Colonic mucosa (tissue), 4 donors: Measurements from ENCODE around the gene TSPAN3. TPM values are rescaled to one million over a fixed set of nuclear protein-coding genes. Genes with fewer than 3 reads are reported as not detected.

Experiments
- DNase-seq: peaks from one replicate; pipeline ENCODE4 v3.0.0-alpha.2; 2020
- H3K27ac ChIP-seq: fragments of 200-600 bp; one replicate; pipeline ENCODE4 v1.8.0; 2021
- H3K27me3 ChIP-seq: fragments of 200-600 bp; one replicate; pipeline ENCODE4 v1.8.0; 2021
- H3K36me3 ChIP-seq: fragments of 200-600 bp; one replicate; pipeline ENCODE4 v1.8.0; 2021
- H3K4me1 ChIP-seq: fragments of 200-600 bp; one replicate; pipeline ENCODE4 v1.8.0; 2021; ENCODE audit warnings: mild to moderate bottlenecking
- H3K4me3 ChIP-seq: fragments of 200-600 bp; one replicate; pipeline ENCODE4 v1.8.0; 2021
- H3K9ac ChIP-seq, 2 donors: one replicate each; pipeline ENCODE4 v1.7.0; 2013; ENCODE audit warnings: control low read depth in 2 of 2, low read depth in 2 of 2, low read length in 2 of 2
- H3K9me3 ChIP-seq: fragments of 200-600 bp; one replicate; pipeline ENCODE4 v1.8.0; 2021
- intact Hi-C: fragments of 100-400 bp; cut with DNase I; formaldehyde crosslinking; loops from one replicate; pipeline ENCODE4 v1.14.1; 2022
- total RNA-seq, 2 donors: library from RNA; stranded (reverse); fragmentation: NEBNext Ultra II Directional in 1 of 2; extraction: Animal tissue kit (Norgen Biotek cat#: 25700) in 1 of 2; gene quantifications; one replicate each; pipeline ENCODE4 v1.2.1, GENCODE V29; 2021
- TF ChIP-seq, protein P1 (sequence below): fragments of 200-600 bp; IDR thresholded peaks from one replicate; pipeline ENCODE4 v1.8.0; 2022; ENCODE audit warnings: antibody characterized with exemption, mild to moderate bottlenecking
- donor health status: healthy.
- donor health status: DM: no; HTN: no; CAD: no.
- donor health status: DM: no; HTN: no; CAD: no.

TSPAN3 gene
- total RNA-seq, 2 donors from 2014 or later, result 594 to 841 TPM

DNA sequence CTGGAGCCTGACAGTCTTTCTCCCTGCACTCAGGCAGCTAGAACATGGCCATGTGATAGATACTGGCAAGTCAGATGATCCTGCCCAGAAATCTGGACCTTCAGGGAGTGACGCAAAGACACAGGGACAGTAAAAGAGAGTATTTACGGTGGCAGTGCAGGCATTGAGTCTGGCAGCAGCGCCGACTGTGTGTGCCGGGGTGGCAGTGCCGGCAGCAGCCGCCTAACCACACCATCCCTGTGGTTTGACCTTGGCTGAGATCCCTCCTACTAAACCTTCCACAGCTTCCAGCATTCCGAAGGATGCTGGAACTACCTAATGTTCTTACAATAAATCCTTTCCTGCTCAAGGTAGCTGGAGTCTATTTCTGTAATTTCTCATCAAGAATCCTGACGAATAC lies 4.6 kb upstream of the TSPAN3 start:
- H3K4me1 ChIP-seq, result no peaks in the 10 kb centered on the region
- intact Hi-C loops, result no loop called here
- TF ChIP-seq, protein P1, sequence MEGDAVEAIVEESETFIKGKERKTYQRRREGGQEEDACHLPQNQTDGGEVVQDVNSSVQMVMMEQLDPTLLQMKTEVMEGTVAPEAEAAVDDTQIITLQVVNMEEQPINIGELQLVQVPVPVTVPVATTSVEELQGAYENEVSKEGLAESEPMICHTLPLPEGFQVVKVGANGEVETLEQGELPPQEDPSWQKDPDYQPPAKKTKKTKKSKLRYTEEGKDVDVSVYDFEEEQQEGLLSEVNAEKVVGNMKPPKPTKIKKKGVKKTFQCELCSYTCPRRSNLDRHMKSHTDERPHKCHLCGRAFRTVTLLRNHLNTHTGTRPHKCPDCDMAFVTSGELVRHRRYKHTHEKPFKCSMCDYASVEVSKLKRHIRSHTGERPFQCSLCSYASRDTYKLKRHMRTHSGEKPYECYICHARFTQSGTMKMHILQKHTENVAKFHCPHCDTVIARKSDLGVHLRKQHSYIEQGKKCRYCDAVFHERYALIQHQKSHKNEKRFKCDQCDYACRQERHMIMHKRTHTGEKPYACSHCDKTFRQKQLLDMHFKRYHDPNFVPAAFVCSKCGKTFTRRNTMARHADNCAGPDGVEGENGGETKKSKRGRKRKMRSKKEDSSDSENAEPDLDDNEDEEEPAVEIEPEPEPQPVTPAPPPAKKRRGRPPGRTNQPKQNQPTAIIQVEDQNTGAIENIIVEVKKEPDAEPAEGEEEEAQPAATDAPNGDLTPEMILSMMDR, result no peak
- H3K9me3 ChIP-seq, result no peaks in the 10 kb centered on the region
- no peak overlapping the region for H3K9ac ChIP-seq
- DNase-seq, result no peak
- H3K36me3 ChIP-seq, result no peaks in the 10 kb centered on the region
- no peak overlapping the region for H3K4me3 ChIP-seq
- no peak overlapping the region for H3K27ac ChIP-seq
- no peaks in the 10 kb centered on the region for H3K27me3 ChIP-seq

GRCh38 chr15:77074350-77074749 lies 3.4 kb upstream of the TSPAN3 start:
- TF ChIP-seq, protein P1, result no peak
- H3K36me3 ChIP-seq, result no peaks in the 10 kb centered on the region
- no peak overlapping the region for H3K9ac ChIP-seq
- intact Hi-C loops, result no loop called here
- peaks cover 5% of the 10 kb centered on the region for H3K4me1 ChIP-seq
- no peak for DNase-seq
- H3K27me3 ChIP-seq, result no peaks in the 10 kb centered on the region
- H3K9me3 ChIP-seq, result no peaks in the 10 kb centered on the region
- H3K27ac ChIP-seq, result no peak overlapping the region
- H3K4me3 ChIP-seq, result no peak overlapping the region

GRCh38 chr15:77071305-77072223 lies 655 bp upstream of the TSPAN3 start:
- no peaks in the 10 kb centered on the region for H3K27me3 ChIP-seq
- DNase-seq, result no peak
- intact Hi-C loops, result no loop called here
- H3K27ac ChIP-seq, result peak overlapping the region; percentile 94
- H3K4me3 ChIP-seq, result peak overlapping the region; percentile 90
- H3K36me3 ChIP-seq, result no peaks in the 10 kb centered on the region
- peak overlapping the region in 1 of 2 donors; percentile 73 for H3K9ac ChIP-seq
- H3K4me1 ChIP-seq, result peaks cover 17% of the 10 kb centered on the region
- no peaks in the 10 kb centered on the region for H3K9me3 ChIP-seq
- TF ChIP-seq, protein P1, result no peak

DNA sequence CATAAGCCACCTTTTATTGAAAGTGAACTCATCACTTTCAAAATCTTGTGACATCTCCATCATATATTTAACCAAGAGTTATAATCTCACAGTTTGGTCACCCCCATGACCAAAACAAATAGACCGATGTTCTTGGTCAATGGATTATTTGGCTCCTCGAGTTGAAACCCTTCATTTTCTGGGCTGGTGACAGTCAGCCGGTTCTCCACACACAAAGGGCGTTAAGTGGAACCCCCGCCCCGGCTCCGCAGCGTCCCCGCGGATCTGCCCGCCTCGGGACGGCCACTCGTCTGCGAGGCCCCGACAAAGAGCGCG lies 772 bp downstream of the TSPAN3 start:
- peaks cover 22% of the 10 kb centered on the region for H3K4me1 ChIP-seq
- TF ChIP-seq, protein P1, result no peak
- no peaks in the 10 kb centered on the region for H3K27me3 ChIP-seq
- H3K9me3 ChIP-seq, result no peaks in the 10 kb centered on the region
- intact Hi-C loops, result no loop called here
- H3K4me3 ChIP-seq, result peak overlapping the region; percentile 90
- peak overlapping the region; percentile 89 to 93 for H3K9ac ChIP-seq
- no peaks in the 10 kb centered on the region for H3K36me3 ChIP-seq
- H3K27ac ChIP-seq, result peak overlapping the region; percentile 94
- no peak for DNase-seq

DNA sequence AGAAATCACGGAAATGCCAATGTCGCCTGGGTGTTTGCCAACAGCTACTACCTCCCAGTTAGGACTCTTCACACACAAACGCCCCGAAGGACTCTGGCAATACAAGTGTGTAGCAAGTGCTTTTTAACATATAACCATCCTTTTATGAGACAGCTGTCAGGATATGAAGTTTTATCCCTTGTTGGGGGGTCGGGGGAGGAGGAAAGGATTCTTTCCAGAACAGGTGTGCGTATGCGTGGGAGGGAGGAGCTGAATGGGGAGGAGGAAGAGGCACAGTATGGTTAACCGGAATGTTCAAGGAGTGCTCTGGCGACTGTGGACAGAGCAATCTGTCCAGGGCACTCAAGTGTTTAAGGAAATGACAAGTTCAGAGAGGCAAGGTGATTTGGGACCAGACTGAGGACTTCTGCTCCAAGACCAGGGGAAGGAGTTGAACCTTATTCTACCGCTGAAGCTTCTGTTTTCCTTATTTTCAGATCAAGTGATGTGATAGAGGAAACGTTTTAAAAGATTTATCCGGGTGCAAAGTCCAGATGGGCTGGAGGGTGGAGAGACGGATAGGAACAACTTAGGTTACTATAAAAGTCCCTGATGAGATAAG lies 1.3 kb downstream of the TSPAN3 start:
- Histone ChIP-seq H3K9me3 (no peaks in the 10 kb centered on the region), H3K36me3 (no peaks in the 10 kb centered on the region), H3K27me3 (no peaks in the 10 kb centered on the region), H3K9ac (peak overlapping the region; percentile 89 to 93), H3K27ac (peak overlapping the region; percentile 94), H3K4me3 (peak overlapping the region; percentile 90), H3K4me1 (peaks cover 27% of the 10 kb centered on the region)
- TF ChIP-seq, protein P1, result no peak
- DNase-seq, result peak; percentile 82
- intact Hi-C loops, result no loop called here
